Small intestine (tissue), 7 donors: Measurements from ENCODE around the gene ANKAR. TPM values are rescaled to one million over a fixed set of nuclear protein-coding genes. Genes with fewer than 3 reads are reported as not detected.

Experiments used
- DNase-seq, 2 donors: peaks; one replicate each; pipeline versions ENCODE4 v3.0.0 to v3.0.0-alpha.2; 2013
- FAIRE-seq: peaks from 2 replicates; lab custom pipeline; 2012; peaks lifted over from hg19 to GRCh38; lab: Jason Lieb, UNC
- H3K27ac ChIP-seq, 3 donors: one replicate each; pipeline ENCODE4 v1.5.1; 2013; ENCODE audit warnings: low read length in 2 of 3, mild to moderate bottlenecking in 2 of 3, control low read depth in 1 of 3, inconsistent platforms in 1 of 3, low read depth in 1 of 3, moderate library complexity in 1 of 3
- H3K27me3 ChIP-seq, 3 donors: one replicate each; pipeline ENCODE4 v1.6.1; 2013; ENCODE audit warnings: low read length in 3 of 3, inconsistent platforms in 1 of 3; ENCODE audit not compliant: control insufficient read depth in 3 of 3, insufficient read depth in 3 of 3
- H3K36me3 ChIP-seq, 3 donors: one replicate each; pipeline ENCODE4 v1.6.1; 2013; ENCODE audit warnings: low read length in 3 of 3, inconsistent platforms in 1 of 3, low read depth in 1 of 3, mild to moderate bottlenecking in 1 of 3, moderate library complexity in 1 of 3; ENCODE audit not compliant: control insufficient read depth in 3 of 3, insufficient read depth in 2 of 3
- H3K4me1 ChIP-seq, 3 donors: one replicate each; pipeline ENCODE4 v1.6.1; 2013; ENCODE audit warnings: low read length in 2 of 3, inconsistent platforms in 1 of 3, low read depth in 1 of 3, mild to moderate bottlenecking in 1 of 3, moderate library complexity in 1 of 3; ENCODE audit not compliant: control insufficient read depth in 3 of 3, insufficient read depth in 2 of 3
- H3K4me3 ChIP-seq, 3 donors: one replicate each; pipeline ENCODE4 v1.5.1; 2013; ENCODE audit warnings: low read length in 3 of 3, control low read depth in 1 of 3, inconsistent platforms in 1 of 3, low read depth in 1 of 3, mild to moderate bottlenecking in 1 of 3, moderate library complexity in 1 of 3
- H3K9me3 ChIP-seq, 2 donors: one replicate each; pipeline ENCODE4 v1.6.1; 2013; ENCODE audit warnings: low read depth in 1 of 2, low read length in 1 of 2; ENCODE audit not compliant: control insufficient read depth in 2 of 2, insufficient read depth in 1 of 2
- WGBS, 3 donors: extraction: QIAGEN DNeasy Blood & Tissue Kit; methylation state at CpG; one replicate each; pipeline ENCODE4 v1.1.7; 2013; 5-methylcytosine and 5-hydroxymethylcytosine counted together
- polyA plus RNA-seq, 4 donors: library from polyadenylated mRNA; stranded (reverse) in 3 of 4; unstranded in 1 of 4; fragments of 200-250 nt in 3 of 4; fragments of 120-200 nt in 1 of 4; gene quantifications; one replicate each; pipeline versions ENCODE4 v1.2.1 to v1.2.3, GENCODE V29; 2013
- donor health status: healthy with polysubstance abuse.
- donor health status: control.
- donor health status: control.
- donor health status: Bipolar disorder and iron deficiency.
- donor health status: healthy.

ANKAR gene
- polyA plus RNA-seq, 4 donors = 0.45 to 8.1 (median 1.2) TPM

- Histone ChIP-seq H3K9me3 (peaks cover 0 to under 1% of the 10 kb centered on the region in 2 donors), H3K36me3 (no peaks in the 10 kb centered on the region), H3K4me3 (no peak overlapping the region), H3K27ac (no peak overlapping the region), H3K27me3 (no peaks in the 10 kb centered on the region), H3K4me1 (peaks cover 0 to 20% (median under 1%) of the 10 kb centered on the region in 3 donors)
- WGBS, 3 donors = 18 to 66% (median 38%) methylated on average over 2 of the region's 2 CpGs
- FAIRE-seq (peak; percentile 5), DNase-seq (peak in 1 of 2 donors; percentile 68)
These were observed 39.1 kb upstream of the ANKAR start for GRCh38 chr2:189635353-189635752.

- H3K36me3 ChIP-seq = no peaks in the 10 kb centered on the region
- H3K27ac ChIP-seq = peak overlapping the region; percentile 52 to 73 (median 52)
- FAIRE-seq (no peak), DNase-seq (no peak)
- H3K9me3 ChIP-seq = peaks cover 0 to 3% of the 10 kb centered on the region in 2 donors
- no peak overlapping the region for H3K4me3 ChIP-seq
- H3K27me3 ChIP-seq = no peaks in the 10 kb centered on the region
- 37 to 71% (median 60%) methylated on average over 4 of the region's 4 CpGs for WGBS, 3 donors
- H3K4me1 ChIP-seq = peaks cover 0 to 23% (median 3%) of the 10 kb centered on the region in 3 donors
These were observed 36.0 kb upstream of the ANKAR start for GRCh38 chr2:189638301-189639006.

GRCh38 chr2:189639007-189639609 is 35.4 kb upstream of the ANKAR start:
- 12 to 46% (median 21%) methylated on average over 3 of the region's 3 CpGs for WGBS, 3 donors
- H3K27ac ChIP-seq = peak overlapping the region; percentile 69 to 73 (median 71)
- peak; percentile 19 for FAIRE-seq

GRCh38 chr2:189641002-189641401 is 33.5 kb upstream of the ANKAR start:
- 60 to 72% (median 64%) methylated on average over 1 of the region's 1 CpG for WGBS, 3 donors
- DNase-seq = no peak
- peaks cover 0 to 21% (median 3%) of the 10 kb centered on the region in 3 donors for H3K4me1 ChIP-seq

More at GRCh38 chr2:189639007-189639609, 35.4 kb upstream of the ANKAR start:
- peak; percentile 84 to 92 for DNase-seq
- H3K36me3 ChIP-seq = no peaks in the 10 kb centered on the region
- no peaks in the 10 kb centered on the region for H3K27me3 ChIP-seq
- peaks cover 0 to 23% (median 3%) of the 10 kb centered on the region in 3 donors for H3K4me1 ChIP-seq
- H3K4me3 ChIP-seq = no peak overlapping the region
- peaks cover 0 to 3% of the 10 kb centered on the region in 2 donors for H3K9me3 ChIP-seq

GRCh38 chr2:189641590-189641989 is 32.9 kb upstream of the ANKAR start:
- FAIRE-seq = no peak
- Histone ChIP-seq H3K27ac (no peak overlapping the region), H3K4me3 (no peak overlapping the region), H3K9me3 (peaks cover 0 to 3% of the 10 kb centered on the region in 2 donors), H3K36me3 (no peaks in the 10 kb centered on the region), H3K27me3 (no peaks in the 10 kb centered on the region), H3K4me1 (peaks cover 0 to 21% (median 3%) of the 10 kb centered on the region in 3 donors)
- no peak for DNase-seq
- WGBS, 3 donors = 86 to 93% (median 92%) methylated on average over 2 of the region's 2 CpGs

More at GRCh38 chr2:189641002-189641401, 33.5 kb upstream of the ANKAR start:
- FAIRE-seq = no peak
- Histone ChIP-seq H3K27ac (no peak overlapping the region), H3K4me3 (no peak overlapping the region), H3K9me3 (peaks cover 0 to 3% of the 10 kb centered on the region in 2 donors), H3K36me3 (no peaks in the 10 kb centered on the region), H3K27me3 (no peaks in the 10 kb centered on the region)

DNA sequence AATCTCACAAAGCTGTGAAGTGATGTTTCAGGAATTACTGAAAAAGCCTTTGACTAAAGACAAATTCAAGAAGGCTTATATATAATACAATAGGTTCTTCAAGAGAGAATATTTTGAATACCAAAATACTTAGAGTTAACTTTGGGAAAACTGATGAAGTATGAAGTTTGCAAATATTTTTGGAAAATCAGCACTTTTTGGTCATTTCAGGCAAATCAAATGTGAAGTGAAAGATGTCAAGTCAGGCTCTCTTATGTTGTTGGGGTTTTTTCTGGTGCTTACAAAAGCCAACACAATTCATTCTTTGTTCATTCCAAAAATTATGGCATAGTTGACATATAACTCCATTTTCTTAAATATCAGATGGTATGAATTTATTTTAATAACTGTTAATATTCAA is 27.9 kb upstream of the ANKAR start:
- no peak overlapping the region for H3K27ac ChIP-seq
- H3K4me1 ChIP-seq = peaks cover 0 to 3% (median 0%) of the 10 kb centered on the region in 3 donors
- H3K36me3 ChIP-seq = no peaks in the 10 kb centered on the region
- peaks cover 0 to 6% of the 10 kb centered on the region in 2 donors for H3K9me3 ChIP-seq
- no peak overlapping the region for H3K4me3 ChIP-seq
- H3K27me3 ChIP-seq = no peaks in the 10 kb centered on the region
- no peak for DNase-seq
- no peak for FAIRE-seq

DNA sequence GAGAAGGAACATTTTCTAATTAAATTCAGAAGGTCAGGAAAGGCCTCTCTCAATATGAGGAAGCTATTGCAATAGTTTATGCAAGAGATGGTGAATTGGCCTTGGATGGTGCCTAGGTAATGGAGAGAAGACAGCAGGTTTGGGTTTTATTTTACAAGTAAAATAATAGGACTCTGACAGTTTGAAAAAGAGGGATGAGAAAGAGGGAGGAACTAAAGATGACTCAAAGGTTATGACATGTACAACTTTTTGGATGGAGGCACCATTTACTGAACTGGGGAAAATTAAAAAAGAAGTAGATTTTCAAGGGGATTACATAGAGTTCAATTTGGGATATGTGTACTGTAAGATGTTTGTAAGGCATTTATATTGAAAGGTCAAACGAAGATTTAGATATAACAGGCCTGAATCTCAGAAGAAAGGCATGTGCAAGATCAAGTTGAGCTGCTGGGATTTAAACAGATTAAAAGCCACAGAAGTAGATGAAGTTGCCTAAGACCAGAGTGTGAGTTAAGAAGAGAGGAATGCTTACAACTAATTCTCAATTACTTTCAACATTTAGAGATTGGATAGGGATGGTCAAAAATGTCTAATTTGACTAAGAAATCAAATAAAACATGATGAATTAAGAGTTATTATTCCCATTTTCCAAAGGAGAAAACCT is 25.5 kb upstream of the ANKAR start:
- Histone ChIP-seq H3K27me3 (no peaks in the 10 kb centered on the region), H3K4me1 (no peaks in the 10 kb centered on the region), H3K36me3 (no peaks in the 10 kb centered on the region), H3K27ac (no peak overlapping the region), H3K4me3 (no peak overlapping the region), H3K9me3 (peaks cover 0 to 14% of the 10 kb centered on the region in 2 donors)
- WGBS, 3 donors = 85 to 89% (median 88%) methylated on average over 1 of the region's 1 CpG
- FAIRE-seq = no peak
- DNase-seq = no peak

- FAIRE-seq (peak; percentile 19), DNase-seq (no peak)
- Histone ChIP-seq H3K36me3 (no peaks in the 10 kb centered on the region), H3K4me3 (no peak overlapping the region), H3K9me3 (peaks cover 0 to 14% of the 10 kb centered on the region in 2 donors), H3K27ac (no peak overlapping the region), H3K4me1 (no peaks in the 10 kb centered on the region), H3K27me3 (no peaks in the 10 kb centered on the region)
These were observed 23.2 kb upstream of the ANKAR start for GRCh38 chr2:189651284-189651683.
